Colonic mucosa (tissue), 4 donors: Measurements from ENCODE around the gene TGM5. TPM values are rescaled to one million over a fixed set of nuclear protein-coding genes. Genes with fewer than 3 reads are reported as not detected.

ENCODE experiments used
- DNase-seq: peaks from one replicate; pipeline ENCODE4 v3.0.0-alpha.2; 2020
- H3K27ac ChIP-seq: fragments of 200-600 bp; one replicate; pipeline ENCODE4 v1.8.0; 2021
- H3K27me3 ChIP-seq: fragments of 200-600 bp; one replicate; pipeline ENCODE4 v1.8.0; 2021
- H3K36me3 ChIP-seq: fragments of 200-600 bp; one replicate; pipeline ENCODE4 v1.8.0; 2021
- H3K4me1 ChIP-seq: fragments of 200-600 bp; one replicate; pipeline ENCODE4 v1.8.0; 2021; ENCODE audit warnings: mild to moderate bottlenecking
- H3K4me3 ChIP-seq: fragments of 200-600 bp; one replicate; pipeline ENCODE4 v1.8.0; 2021
- H3K9ac ChIP-seq, 2 donors: one replicate each; pipeline ENCODE4 v1.7.0; 2013; ENCODE audit warnings: control low read depth in 2 of 2, low read depth in 2 of 2, low read length in 2 of 2
- H3K9me3 ChIP-seq: fragments of 200-600 bp; one replicate; pipeline ENCODE4 v1.8.0; 2021
- intact Hi-C: fragments of 100-400 bp; cut with DNase I; formaldehyde crosslinking; loops from one replicate; pipeline ENCODE4 v1.14.1; 2022
- total RNA-seq, 2 donors: library from RNA; stranded (reverse); fragmentation: NEBNext Ultra II Directional in 1 of 2; extraction: Animal tissue kit (Norgen Biotek cat#: 25700) in 1 of 2; gene quantifications; one replicate each; pipeline ENCODE4 v1.2.1, GENCODE V29; 2021
- TF ChIP-seq, protein P1 (sequence below): fragments of 200-600 bp; IDR thresholded peaks from one replicate; pipeline ENCODE4 v1.8.0; 2022; ENCODE audit warnings: antibody characterized with exemption, mild to moderate bottlenecking
- donor health status: healthy.
- donor health status: DM: no; HTN: no; CAD: no.
- donor health status: DM: no; HTN: no; CAD: no.

TGM5 gene
- total RNA-seq, 2 donors from 2014 or later, result not detected

DNA sequence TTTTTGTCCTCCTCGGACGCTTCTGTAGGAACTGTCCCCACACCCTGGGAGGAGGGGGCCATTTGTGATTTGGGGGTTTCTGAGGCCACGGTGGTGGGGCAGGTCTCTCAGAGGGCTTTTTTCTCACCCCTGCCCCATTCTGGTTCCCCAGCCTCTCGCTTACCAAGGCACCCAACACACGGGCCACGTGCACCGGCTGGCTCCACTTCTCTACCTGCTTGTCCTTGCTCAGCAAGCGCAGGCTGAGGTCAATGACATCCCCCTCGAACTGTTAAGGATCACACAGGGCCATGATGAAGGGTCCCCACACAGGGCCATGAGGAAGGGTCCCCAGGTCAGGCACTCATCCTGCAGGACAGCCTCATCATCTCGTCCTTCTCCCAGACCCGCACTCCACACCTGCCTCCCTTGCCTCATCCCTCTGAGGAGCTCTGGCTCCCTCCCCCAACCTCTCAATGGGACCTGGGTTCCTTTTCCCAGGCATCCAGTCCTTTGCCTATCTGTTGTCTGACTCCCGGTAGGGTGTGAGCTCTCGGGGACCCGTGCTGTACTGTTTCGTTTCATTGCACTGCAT is 56.5 kb downstream of the TGM5 start:
- Histone ChIP-seq H3K27me3 (no peaks in the 10 kb centered on the region), H3K4me3 (no peak overlapping the region), H3K9ac (no peak overlapping the region), H3K36me3 (no peaks in the 10 kb centered on the region), H3K27ac (no peak overlapping the region), H3K4me1 (no peaks in the 10 kb centered on the region), H3K9me3 (no peaks in the 10 kb centered on the region)
- intact Hi-C loops, result no loop called here
- TF ChIP-seq, protein P1, sequence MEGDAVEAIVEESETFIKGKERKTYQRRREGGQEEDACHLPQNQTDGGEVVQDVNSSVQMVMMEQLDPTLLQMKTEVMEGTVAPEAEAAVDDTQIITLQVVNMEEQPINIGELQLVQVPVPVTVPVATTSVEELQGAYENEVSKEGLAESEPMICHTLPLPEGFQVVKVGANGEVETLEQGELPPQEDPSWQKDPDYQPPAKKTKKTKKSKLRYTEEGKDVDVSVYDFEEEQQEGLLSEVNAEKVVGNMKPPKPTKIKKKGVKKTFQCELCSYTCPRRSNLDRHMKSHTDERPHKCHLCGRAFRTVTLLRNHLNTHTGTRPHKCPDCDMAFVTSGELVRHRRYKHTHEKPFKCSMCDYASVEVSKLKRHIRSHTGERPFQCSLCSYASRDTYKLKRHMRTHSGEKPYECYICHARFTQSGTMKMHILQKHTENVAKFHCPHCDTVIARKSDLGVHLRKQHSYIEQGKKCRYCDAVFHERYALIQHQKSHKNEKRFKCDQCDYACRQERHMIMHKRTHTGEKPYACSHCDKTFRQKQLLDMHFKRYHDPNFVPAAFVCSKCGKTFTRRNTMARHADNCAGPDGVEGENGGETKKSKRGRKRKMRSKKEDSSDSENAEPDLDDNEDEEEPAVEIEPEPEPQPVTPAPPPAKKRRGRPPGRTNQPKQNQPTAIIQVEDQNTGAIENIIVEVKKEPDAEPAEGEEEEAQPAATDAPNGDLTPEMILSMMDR, result no peak
- no peak for DNase-seq

DNA sequence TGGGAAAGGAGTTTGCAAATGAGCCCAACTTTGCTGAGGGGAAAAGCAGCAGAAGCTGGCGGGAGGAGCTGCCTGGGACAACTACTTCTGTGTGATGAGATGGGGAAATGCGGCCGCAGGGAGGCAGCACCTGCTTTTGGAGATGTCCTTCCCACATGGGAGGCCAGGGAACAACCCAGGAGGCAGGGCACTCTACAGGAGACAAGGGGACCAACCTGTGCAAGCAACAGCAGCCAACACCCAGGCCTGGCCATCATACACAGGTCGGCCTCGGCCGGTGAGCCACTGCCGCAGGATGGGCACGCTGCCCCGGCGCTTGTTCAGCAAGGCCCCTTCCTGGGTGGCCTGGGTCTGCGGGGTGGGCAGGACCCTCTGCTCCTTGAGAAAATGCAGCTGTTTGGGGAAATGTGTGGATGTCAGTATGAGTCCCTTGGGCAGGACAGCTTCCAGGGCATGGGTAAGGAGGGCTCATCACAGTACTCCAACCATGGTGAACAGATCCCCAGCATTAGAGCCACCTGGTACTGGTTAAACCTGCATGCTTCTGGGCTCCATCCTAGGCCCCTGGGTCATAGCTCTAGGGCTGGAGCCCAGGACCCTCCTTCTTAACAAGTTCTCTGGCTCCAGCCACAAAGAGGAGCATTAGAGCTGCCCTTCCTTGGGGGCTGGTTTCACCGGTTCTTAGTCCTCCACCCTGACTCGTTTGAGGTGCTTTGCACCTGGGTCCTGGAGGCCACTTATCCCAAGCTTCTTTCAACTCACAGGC is 57.5 kb downstream of the TGM5 start:
- intact Hi-C loops, result no loop called here
- no peak overlapping the region for H3K4me3 ChIP-seq
- no peak overlapping the region for H3K27ac ChIP-seq
- TF ChIP-seq, protein P1, result no peak
- no peak for DNase-seq
- H3K27me3 ChIP-seq, result no peaks in the 10 kb centered on the region
- H3K4me1 ChIP-seq, result no peaks in the 10 kb centered on the region
- H3K9me3 ChIP-seq, result no peaks in the 10 kb centered on the region
- no peak overlapping the region for H3K9ac ChIP-seq
- H3K36me3 ChIP-seq, result no peaks in the 10 kb centered on the region

DNA sequence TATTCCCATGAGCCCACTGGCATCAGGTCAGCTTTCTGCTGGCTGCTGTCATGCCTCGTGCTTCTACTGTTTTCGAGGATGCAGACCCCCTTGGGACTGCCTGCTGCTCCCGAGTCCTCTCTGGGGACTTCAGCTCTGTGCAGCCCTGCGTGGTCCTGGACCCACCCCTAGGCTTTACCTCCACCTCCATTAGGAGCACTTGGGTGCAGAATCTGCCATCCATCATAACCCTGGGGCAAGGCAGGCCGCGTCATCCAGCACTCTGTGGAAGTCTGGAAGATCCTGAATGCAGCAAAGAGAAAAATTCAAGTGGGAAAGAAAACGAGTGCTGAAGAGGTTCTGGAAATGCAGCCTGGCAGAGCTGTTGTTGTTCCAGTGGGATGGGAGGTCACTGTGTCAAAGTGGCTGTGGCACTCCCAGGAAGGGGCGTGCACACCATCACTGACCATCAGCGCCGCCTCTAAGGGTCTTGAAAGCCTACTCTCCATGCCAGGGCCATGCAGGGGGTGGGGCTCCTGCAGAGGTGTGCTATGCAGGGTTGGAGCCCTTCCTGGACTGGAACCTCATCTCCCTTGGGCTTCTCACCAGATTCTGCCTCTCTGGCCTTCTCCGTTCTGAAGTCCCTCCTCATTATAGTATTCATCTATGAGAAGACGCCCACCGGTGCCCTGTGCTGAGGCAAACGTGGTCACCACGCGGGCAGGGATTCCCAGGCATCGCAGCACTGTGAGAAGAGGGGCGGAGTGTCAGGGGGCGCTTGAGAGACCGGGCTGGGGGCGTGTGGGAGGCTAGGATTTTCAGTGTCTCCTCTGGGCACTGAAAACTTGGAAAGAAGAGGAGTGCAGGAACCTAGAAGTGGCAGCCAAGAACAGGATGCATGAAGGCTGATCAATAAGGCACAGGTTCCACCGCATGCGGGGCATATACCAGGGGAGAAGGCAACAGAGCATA is 58.4 kb downstream of the TGM5 start:
- Histone ChIP-seq H3K36me3 (no peaks in the 10 kb centered on the region), H3K9me3 (no peaks in the 10 kb centered on the region), H3K27ac (no peak overlapping the region), H3K4me1 (no peaks in the 10 kb centered on the region), H3K9ac (no peak overlapping the region), H3K27me3 (no peaks in the 10 kb centered on the region), H3K4me3 (no peak overlapping the region)
- intact Hi-C loops, result no loop called here
- TF ChIP-seq, protein P1, result no peak
- DNase-seq, result no peak

DNA sequence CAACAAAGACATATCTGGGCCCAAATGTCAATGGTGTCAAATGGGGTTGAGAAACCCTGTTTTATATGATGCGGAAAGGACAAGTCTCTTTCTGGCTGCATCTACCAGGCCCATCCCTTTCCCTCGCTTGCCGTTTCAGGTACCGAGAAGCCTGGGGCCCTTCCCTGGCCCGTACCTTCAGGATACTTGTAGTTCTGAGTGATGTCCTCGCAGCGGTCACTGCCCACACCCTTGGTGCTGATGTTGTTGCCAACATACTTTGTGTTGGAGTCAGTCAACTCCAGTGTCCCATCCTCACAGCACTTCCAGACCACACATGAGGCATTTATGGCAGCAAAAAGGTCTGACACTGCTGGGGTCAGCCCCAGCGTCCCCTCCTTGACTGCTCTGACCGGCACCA is 59.7 kb downstream of the TGM5 start:
- intact Hi-C loops, result no loop called here

DNA sequence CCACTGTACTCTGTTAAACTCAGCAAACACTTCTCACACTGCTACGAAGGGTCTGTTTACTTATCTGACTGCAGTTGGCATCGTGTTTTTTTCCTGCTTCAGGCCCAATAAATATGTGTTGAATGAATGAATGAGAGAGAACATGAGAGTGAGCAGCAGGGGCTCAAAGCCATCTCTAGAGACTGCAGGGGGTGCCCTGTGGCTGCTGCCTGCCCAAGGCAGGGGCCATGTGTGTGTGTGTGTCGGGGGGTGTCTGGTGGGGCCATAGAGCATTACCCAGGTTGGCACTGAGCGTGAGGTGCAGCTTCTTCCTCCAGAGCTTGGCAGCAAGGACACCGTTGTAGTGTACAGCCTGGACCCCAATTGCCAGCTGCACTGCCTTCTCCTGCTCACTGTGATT is 60.7 kb downstream of the TGM5 start:
- H3K27ac ChIP-seq, result no peak overlapping the region
- DNase-seq, result no peak
- intact Hi-C loops, result no loop called here
- H3K9ac ChIP-seq, result no peak overlapping the region
- TF ChIP-seq, protein P1, result no peak
- H3K9me3 ChIP-seq, result no peaks in the 10 kb centered on the region
- no peaks in the 10 kb centered on the region for H3K36me3 ChIP-seq
- no peaks in the 10 kb centered on the region for H3K4me1 ChIP-seq
- H3K4me3 ChIP-seq, result no peak overlapping the region
- no peaks in the 10 kb centered on the region for H3K27me3 ChIP-seq

More for the DNA sequence above, 59.7 kb downstream of the TGM5 start:
- Histone ChIP-seq H3K4me3 (no peak overlapping the region), H3K36me3 (no peaks in the 10 kb centered on the region), H3K27ac (no peak overlapping the region), H3K4me1 (no peaks in the 10 kb centered on the region), H3K27me3 (no peaks in the 10 kb centered on the region), H3K9ac (no peak overlapping the region), H3K9me3 (no peaks in the 10 kb centered on the region)
- TF ChIP-seq, protein P1, result no peak
- no peak for DNase-seq
